HepG2 (cell line): ENCODE results near the gene GPS1. TPM values are rescaled to one million over a fixed set of nuclear protein-coding genes. Genes with fewer than 3 reads are reported as not detected.

Experiments
- ATRX ChIP-seq: sonication (generic); formaldehyde crosslinking; IDR thresholded peaks from 2 replicates; pipeline ENCODE4 v1.4.0; 2020; ENCODE audit warnings: missing genetic modification reagents, borderline replicate concordance
- CBX2 ChIP-seq, 2 experiments: fragments of 200-600 bp in 1 of 2; sonication (generic); formaldehyde crosslinking in 1 of 2; IDR thresholded peaks; 2 replicates each; pipeline versions ENCODE4 v1.7.0 to v1.8.1; 2018 to 2022; ENCODE audit warnings: low read depth in 2 of 2, low read length in 1 of 2, mild to moderate bottlenecking in 1 of 2, missing genetic modification reagents in 1 of 2
- FOXM1 ChIP-seq: sonication (generic); formaldehyde crosslinking; IDR thresholded peaks from 2 replicates; pipeline ENCODE4 v1.5.0; 2020; ENCODE audit warnings: missing genetic modification reagents
- HES4 ChIP-seq: sonication (generic); formaldehyde crosslinking; IDR thresholded peaks from 2 replicates; pipeline ENCODE4 v1.9.0; 2021; ENCODE audit warnings: mild to moderate bottlenecking, missing genetic modification reagents, borderline replicate concordance
- IKZF1 ChIP-seq: fragments of 450-650 bp; IDR thresholded peaks from 2 replicates; pipeline ENCODE4 v1.7.1; 2016
- LCORL ChIP-seq, 2 experiments: fragments of 450-650 bp in 1 of 2; sonication (generic) in 1 of 2; formaldehyde crosslinking in 1 of 2; IDR thresholded peaks; 2 replicates each; pipeline versions ENCODE4 v1.5.0 to v1.6.1; 2017 to 2020; ENCODE audit warnings: antibody characterized with exemption in 1 of 2, missing genetic modification reagents in 1 of 2
- MED13 ChIP-seq: sonication (generic); formaldehyde crosslinking; IDR thresholded peaks from 2 replicates; pipeline ENCODE4 v1.5.0; 2020; ENCODE audit warnings: missing genetic modification reagents
- MYC ChIP-seq: sonication (generic); formaldehyde crosslinking; IDR thresholded peaks from 2 replicates; pipeline ENCODE4 v1.9.0; 2021; ENCODE audit warnings: missing genetic modification reagents, borderline replicate concordance
- NFYB ChIP-seq: sonication (generic); formaldehyde crosslinking; IDR thresholded peaks from 2 replicates; pipeline ENCODE4 v1.4.0; 2020; ENCODE audit warnings: missing genetic modification reagents
- POLR2G ChIP-seq: fragments of 200-400 bp; formaldehyde crosslinking; IDR thresholded peaks from 2 replicates; pipeline ENCODE4 v1.6.1; 2018; ENCODE audit warnings: mild to moderate bottlenecking, low read depth, low read length, moderate library complexity
- RBM39 ChIP-seq: fragments of 200-400 bp; formaldehyde crosslinking; IDR thresholded peaks from one replicate; pipeline ENCODE4 v1.6.1; 2018; ENCODE audit warnings: antibody characterized with exemption, mild to moderate bottlenecking, low read depth, low read length; ENCODE audit not compliant: poor library complexity, severe bottlenecking
- SNAPC2 ChIP-seq: sonication (generic); formaldehyde crosslinking; IDR thresholded peaks from 2 replicates; pipeline ENCODE4 v1.8.1; 2022; ENCODE audit warnings: mild to moderate bottlenecking, missing genetic modification reagents
- SUZ12 ChIP-seq: fragments of 150-350 bp; IDR thresholded peaks from 2 replicates; pipeline ENCODE4 v1.6.1; 2014; ENCODE audit warnings: low read depth, low read length
- ZBTB42 ChIP-seq: sonication (generic); formaldehyde crosslinking; IDR thresholded peaks from 2 replicates; pipeline ENCODE4 v1.5.0; 2020; ENCODE audit warnings: mild to moderate bottlenecking, missing genetic modification reagents
- ZFP37 ChIP-seq: sonication (generic); formaldehyde crosslinking; IDR thresholded peaks from 2 replicates; pipeline ENCODE4 v1.4.0; 2020; ENCODE audit warnings: missing genetic modification reagents, borderline replicate concordance
- ZFP82 ChIP-seq: sonication (generic); formaldehyde crosslinking; IDR thresholded peaks from 2 replicates; pipeline ENCODE4 v1.5.1; 2020; ENCODE audit warnings: mild to moderate bottlenecking, missing genetic modification reagents, borderline replicate concordance
- ZNF207 ChIP-seq: fragments of 450-650 bp; IDR thresholded peaks from 2 replicates; pipeline ENCODE4 v1.6.1; 2016; ENCODE audit warnings: antibody characterized with exemption, borderline replicate concordance
- ZNF724P ChIP-seq: sonication (generic); formaldehyde crosslinking; IDR thresholded peaks from 2 replicates; pipeline ENCODE4 v1.8.0; 2022; ENCODE audit warnings: missing genetic modification reagents, borderline replicate concordance
- ZNF781 ChIP-seq: sonication (generic); formaldehyde crosslinking; IDR thresholded peaks from 2 replicates; pipeline ENCODE4 v1.5.1; 2020; ENCODE audit warnings: borderline replicate concordance, mild to moderate bottlenecking, missing genetic modification reagents; ENCODE audit errors: not compliant biosample characterization
- ZSCAN20 ChIP-seq: sonication (generic); formaldehyde crosslinking; IDR thresholded peaks from 2 replicates; pipeline ENCODE4 v1.4.0; 2020; ENCODE audit warnings: missing genetic modification reagents, mild to moderate bottlenecking, borderline replicate concordance
- polyA plus RNA-seq, 8 experiments: library from polyadenylated mRNA; depleted of rRNA in 3 of 8; stranded (reverse) in 7 of 8; unstranded in 1 of 8; fragments of >200 nt; fragmentation: Illumina TruSeq in 4 of 8; extraction: Trizol in 4 of 8; gene quantifications; 2 replicates each; pipeline versions ENCODE4 v1.2.1 to v1.2.3, GENCODE V29; 2011 to 2016; ENCODE audit warnings: low read depth in 4 of 8, missing spikeins in 1 of 8, mixed read lengths in 1 of 8; ENCODE audit not compliant: insufficient read depth in 1 of 8
- total RNA-seq, 5 experiments: library from RNA; depleted of rRNA; stranded (reverse); fragments of >200 nt; fragmentation: Illumina TruSeq; extraction: Trizol; gene quantifications; 2 replicates each; pipeline ENCODE4 v1.2.3, GENCODE V29; 2016; ENCODE audit warnings: low read depth in 1 of 5
- TF ChIP-seq, protein P1 (sequence below): sonication (generic); formaldehyde crosslinking; IDR thresholded peaks from 2 replicates; pipeline ENCODE4 v1.8.1; 2022; ENCODE audit warnings: low read depth, mild to moderate bottlenecking, missing genetic modification reagents
- TF ChIP-seq, protein P2 (sequence below): sonication (generic); formaldehyde crosslinking; conservative IDR thresholded peaks from 2 replicates; pipeline ENCODE4 v1.4.0; 2020; ENCODE audit warnings: missing genetic modification reagents
- TF ChIP-seq, protein P3 (sequence below): sonication (generic); formaldehyde crosslinking; IDR thresholded peaks from 2 replicates; pipeline ENCODE4 v1.4.0; 2020; ENCODE audit warnings: mild to moderate bottlenecking, missing genetic modification reagents

Gene GPS1
- total and polyA plus RNA-seq, 2 of the 13 experiments (the other 11 are each of a cell fraction or from before 2014, with no cell fraction given), result 124 to 128 TPM

DNA sequence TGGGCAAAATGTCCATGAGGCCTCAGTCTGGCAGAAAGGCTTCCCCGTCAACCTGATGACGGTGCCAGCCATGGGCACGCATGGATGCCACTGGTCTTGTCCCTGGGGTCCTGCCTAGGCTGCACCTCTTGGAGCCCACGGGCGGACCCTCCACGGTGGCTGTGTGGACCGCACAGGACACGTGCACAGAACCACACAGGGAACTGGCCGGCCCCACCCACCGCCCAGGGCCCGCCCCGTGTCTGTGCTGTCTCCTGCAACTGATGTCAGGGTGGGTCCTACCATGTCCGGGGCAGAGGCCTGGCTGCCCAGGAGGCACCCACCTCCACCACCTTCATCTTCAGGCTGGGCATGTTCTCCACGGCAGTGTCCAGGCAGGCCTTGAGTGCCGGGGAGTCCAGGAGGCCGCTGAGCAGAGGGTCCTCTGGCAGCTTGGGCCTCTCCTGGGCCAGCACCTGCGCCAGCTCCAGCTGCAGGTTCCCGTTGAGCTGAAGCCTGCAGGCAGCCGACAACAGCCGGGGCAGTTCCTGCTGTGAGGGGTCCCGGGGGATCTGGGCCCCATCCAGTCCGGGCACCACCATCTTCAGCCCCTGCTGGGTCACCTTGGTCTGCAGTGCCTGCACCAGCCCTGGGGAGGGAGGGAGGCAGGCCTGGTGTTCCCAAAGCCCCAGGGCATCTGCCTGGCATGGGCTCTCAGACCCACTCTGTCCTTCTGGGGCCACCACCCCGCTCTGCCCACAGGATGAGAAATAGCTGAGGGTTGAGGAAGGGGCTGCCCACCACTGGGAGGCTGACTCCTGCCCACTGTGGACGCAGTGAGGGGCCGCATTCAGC, 34.5 kb downstream of the GPS1 start (continued):
- TF ChIP-seq, protein P1, sequence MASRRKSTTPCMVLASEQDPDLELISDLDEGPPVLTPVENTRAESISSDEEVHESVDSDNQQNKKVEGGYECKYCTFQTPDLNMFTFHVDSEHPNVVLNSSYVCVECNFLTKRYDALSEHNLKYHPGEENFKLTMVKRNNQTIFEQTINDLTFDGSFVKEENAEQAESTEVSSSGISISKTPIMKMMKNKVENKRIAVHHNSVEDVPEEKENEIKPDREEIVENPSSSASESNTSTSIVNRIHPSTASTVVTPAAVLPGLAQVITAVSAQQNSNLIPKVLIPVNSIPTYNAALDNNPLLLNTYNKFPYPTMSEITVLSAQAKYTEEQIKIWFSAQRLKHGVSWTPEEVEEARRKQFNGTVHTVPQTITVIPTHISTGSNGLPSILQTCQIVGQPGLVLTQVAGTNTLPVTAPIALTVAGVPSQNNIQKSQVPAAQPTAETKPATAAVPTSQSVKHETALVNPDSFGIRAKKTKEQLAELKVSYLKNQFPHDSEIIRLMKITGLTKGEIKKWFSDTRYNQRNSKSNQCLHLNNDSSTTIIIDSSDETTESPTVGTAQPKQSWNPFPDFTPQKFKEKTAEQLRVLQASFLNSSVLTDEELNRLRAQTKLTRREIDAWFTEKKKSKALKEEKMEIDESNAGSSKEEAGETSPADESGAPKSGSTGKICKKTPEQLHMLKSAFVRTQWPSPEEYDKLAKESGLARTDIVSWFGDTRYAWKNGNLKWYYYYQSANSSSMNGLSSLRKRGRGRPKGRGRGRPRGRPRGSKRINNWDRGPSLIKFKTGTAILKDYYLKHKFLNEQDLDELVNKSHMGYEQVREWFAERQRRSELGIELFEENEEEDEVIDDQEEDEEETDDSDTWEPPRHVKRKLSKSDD (CRISPR knock-in tag), result no peak
- TF ChIP-seq ZNF724P (no peak), ZFP37 (CRISPR knock-in tag) (no peak), ZNF781 (CRISPR knock-in tag) (no peak), FOXM1 (CRISPR knock-in tag) (0 out of 2 replicates have a peak, but pooled peaks have one; percentile 15), ZBTB42 (CRISPR knock-in tag) (no peak), SNAPC2 (CRISPR knock-in tag) (no peak), CBX2 (IDR thresholded peaks at IDR 0.05; ENCODE audit: low read depth, low read length) (no peak), CBX2 (CRISPR knock-in tag; IDR thresholded peaks at IDR 0.05; ENCODE audit: low read depth) (no peak), HES4 (CRISPR knock-in tag) (no peak), LCORL (IDR thresholded peaks at IDR 0.05) (no peak), LCORL (CRISPR knock-in tag; IDR thresholded peaks at IDR 0.05) (no peak), SUZ12 (no peak), POLR2G (peak; percentile 19; the same call in 1 of the 2 replicates), RBM39 (no peak), NFYB (CRISPR knock-in tag) (no peak), ATRX (CRISPR knock-in tag) (no peak), MED13 (CRISPR knock-in tag) (no peak), ZNF207 (no peak), ZFP82 (CRISPR knock-in tag) (no peak), MYC (CRISPR knock-in tag) (0 out of 2 replicates have a peak, but pooled peaks have one; percentile 14), ZSCAN20 (no peak), IKZF1 (no peak)
- TF ChIP-seq, protein P2, sequence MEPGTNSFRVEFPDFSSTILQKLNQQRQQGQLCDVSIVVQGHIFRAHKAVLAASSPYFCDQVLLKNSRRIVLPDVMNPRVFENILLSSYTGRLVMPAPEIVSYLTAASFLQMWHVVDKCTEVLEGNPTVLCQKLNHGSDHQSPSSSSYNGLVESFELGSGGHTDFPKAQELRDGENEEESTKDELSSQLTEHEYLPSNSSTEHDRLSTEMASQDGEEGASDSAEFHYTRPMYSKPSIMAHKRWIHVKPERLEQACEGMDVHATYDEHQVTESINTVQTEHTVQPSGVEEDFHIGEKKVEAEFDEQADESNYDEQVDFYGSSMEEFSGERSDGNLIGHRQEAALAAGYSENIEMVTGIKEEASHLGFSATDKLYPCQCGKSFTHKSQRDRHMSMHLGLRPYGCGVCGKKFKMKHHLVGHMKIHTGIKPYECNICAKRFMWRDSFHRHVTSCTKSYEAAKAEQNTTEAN (CRISPR knock-in tag), result no peak
- TF ChIP-seq, protein P3, sequence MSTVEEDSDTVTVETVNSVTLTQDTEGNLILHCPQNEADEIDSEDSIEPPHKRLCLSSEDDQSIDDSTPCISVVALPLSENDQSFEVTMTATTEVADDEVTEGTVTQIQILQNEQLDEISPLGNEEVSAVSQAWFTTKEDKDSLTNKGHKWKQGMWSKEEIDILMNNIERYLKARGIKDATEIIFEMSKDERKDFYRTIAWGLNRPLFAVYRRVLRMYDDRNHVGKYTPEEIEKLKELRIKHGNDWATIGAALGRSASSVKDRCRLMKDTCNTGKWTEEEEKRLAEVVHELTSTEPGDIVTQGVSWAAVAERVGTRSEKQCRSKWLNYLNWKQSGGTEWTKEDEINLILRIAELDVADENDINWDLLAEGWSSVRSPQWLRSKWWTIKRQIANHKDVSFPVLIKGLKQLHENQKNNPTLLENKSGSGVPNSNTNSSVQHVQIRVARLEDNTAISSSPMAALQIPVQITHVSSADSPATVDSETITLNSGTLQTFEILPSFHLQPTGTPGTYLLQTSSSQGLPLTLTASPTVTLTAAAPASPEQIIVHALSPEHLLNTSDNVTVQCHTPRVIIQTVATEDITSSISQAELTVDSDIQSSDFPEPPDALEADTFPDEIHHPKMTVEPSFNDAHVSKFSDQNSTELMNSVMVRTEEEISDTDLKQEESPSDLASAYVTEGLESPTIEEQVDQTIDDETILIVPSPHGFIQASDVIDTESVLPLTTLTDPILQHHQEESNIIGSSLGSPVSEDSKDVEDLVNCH (CRISPR knock-in tag), result no peak
